ENCODE data around the gene PHACTR4.
"Not testable (repeated sequence)": the region's sequence is repeated elsewhere in the genome, so short reads cannot be mapped to it uniquely, and the experiment has no call there.

PHACTR4 gene

DNA sequence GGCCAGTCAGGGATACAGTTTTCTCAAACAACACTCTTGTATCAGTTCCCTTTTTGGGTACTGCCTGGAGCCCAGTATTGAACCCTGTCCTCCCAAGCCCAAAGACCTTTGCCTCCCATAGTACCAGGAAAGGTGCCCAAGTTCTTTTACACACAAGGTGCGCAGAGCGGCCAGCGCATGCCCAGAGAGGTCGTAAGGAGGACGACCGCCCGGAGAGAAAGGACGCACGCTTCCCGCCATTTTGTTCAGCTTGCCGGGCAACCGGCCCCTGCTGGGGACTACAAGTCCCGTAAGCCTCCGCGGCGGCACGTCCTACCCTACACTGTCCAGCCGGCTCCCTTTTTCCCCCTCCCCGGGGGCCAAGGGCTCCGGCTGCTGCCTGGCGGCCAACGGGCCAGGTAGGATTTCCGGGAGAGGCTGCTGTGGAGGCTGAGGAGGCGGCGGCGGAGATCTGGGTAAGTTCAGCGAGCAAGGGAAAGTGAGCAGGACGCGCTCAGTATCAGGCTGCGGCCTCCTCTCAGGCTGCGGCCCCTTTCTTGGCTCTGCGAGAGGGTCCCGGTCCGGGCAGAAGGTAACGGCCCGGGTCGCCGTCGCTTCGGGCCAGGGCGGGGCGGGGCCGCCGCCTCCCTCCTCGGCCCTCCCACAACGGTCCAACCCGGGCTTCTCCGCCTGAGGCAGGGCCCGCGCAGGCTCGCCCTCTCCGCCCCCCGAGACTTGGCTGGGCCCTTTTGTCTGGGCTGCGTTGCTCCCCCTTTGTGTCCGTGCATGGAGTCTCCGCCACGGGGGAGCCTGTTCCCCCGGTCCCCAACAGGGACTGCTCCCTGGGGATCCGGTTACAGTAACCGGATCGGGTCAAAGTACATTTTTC is at the start of gene PHACTR4:
TSS of gene PHACTR4 (plus strand) at position 370 of the 868 bp plus-strand sequence. CDS start 37,708 bp downstream, outside the sequence.
- FAIRE-seq = peak; percentile 60
- DNase-seq (ENCODE audit: insufficient read length, low spot score) = peak; percentile 94

GRCh38 chr1:28322194-28322593 is 47.3 kb upstream of the PHACTR4 start:
- DNase-seq (ENCODE audit: insufficient read length, low spot score) = no peak
- FAIRE-seq = no peak

- DNase-seq (ENCODE audit: insufficient read length, low spot score) = no peak
- no peak for FAIRE-seq
These were observed 45.8 kb upstream of the PHACTR4 start for GRCh38 chr1:28323720-28324119.

DNA sequence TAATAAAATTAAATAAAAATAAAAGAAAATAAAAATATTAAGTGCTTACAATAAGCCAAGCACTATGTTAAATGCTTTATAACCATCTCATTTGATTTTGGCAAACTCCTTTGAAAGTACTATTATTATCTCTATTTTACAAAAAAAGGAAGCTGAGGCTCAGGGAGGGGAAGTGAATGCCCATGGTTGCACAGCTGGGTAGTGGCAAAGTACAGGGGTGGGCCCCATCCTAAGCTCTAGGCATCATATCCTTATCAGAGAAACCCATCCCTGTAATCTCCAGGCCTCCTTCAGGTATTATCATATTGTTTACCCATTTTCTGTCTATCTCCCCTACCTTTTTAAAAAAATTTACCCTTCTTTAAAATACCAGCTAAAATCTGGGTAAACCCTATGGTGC is 43.0 kb upstream of the PHACTR4 start:
- DNase-seq (ENCODE audit: insufficient read length, low spot score) (no peak), FAIRE-seq (no peak)

- no peak for DNase-seq (ENCODE audit: insufficient read length, low spot score)
- no peak for FAIRE-seq
These were observed 42.6 kb upstream of the PHACTR4 start for GRCh38 chr1:28326984-28327383.

DNA sequence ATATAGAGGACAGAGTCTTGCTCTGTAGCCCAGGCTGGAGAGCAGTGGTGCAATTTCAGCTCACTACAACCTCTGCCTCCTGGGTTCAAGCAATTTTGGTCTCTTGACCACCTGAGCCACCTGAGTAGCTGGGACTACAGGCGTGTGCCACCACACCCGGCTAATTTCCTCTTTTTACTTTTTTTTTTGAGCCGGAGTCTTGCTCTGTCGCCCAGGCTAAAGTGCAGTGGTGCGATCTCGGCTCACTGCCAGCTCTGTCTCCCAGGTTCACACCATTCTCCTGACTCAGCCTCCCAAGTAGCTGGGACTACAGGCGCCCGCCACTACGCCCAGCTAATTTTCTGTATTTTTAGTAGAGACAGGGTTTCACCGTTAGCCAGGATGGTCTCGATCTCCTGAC is 42.1 kb upstream of the PHACTR4 start:
- not testable (repeated sequence) for FAIRE-seq; DNase-seq (ENCODE audit: insufficient read length, low spot score)

DNA sequence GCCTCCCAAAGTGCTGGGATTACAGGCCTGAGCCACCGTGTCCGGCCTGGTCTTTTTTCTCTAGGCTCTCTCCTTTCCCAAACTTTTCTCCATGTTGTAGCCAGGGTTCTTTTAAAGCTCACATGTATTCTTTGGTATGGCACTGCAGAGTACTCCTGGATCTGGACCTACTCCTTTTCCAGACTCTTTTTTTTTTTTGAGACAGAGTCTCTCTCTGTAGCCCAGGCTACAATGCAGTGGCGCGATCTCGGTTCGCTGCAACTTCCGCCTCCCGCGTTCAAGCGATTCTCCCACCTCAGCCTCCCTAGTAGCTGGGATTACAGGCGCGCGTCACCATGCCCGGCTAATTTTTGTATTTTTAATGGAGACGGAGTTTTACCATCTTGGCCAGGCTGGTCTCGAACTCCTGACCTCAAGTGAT is 41.3 kb upstream of the PHACTR4 start:
- no peak for DNase-seq (ENCODE audit: insufficient read length, low spot score)
- FAIRE-seq = no peak

DNA sequence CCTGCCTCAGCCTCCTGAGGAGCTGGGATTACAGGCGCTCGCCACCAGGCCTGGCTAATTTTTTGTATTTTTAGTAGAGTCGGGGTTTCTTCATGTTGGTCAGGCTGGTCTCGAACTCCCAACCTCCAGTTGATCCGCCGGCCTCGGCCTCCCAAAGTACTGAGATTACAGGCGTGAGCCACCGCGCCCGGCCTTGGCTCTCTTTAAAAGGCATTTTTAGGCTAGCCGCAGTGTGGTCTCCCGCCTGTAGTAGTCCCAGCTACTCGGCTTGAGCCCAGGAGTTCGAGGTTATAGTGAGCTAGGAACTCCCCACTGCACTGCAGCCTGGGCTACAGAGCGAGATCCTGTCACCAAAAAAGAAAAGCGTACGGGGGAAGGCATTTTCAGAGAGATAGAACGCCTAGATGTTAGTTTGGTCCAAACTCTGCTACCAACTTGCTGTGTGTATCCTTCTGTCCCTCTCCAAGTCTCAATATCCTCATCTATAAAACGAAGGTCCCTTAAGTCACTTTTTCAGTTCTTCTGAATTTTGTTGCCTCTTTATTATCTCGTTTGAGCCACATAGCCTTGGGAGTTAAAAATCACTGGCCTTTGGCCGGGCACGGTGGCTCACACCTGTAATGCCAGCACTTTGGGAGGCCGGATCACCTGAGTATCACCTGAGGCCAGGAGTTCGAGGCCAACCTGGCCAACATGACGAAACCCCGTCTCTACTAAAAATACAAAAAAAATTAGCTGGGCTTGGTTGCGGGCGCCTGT is 40.0 kb upstream of the PHACTR4 start:
- DNase-seq (ENCODE audit: insufficient read length, low spot score) (no peak), FAIRE-seq (no peak)

- DNase-seq (ENCODE audit: insufficient read length, low spot score) (no peak), FAIRE-seq (no peak)
These were observed 30.6 kb upstream of the PHACTR4 start for GRCh38 chr1:28338897-28339296.

GRCh38 chr1:28339551-28339950 is 30.0 kb upstream of the PHACTR4 start:
- DNase-seq (ENCODE audit: insufficient read length, low spot score) = no peak
- no peak for FAIRE-seq

DNA sequence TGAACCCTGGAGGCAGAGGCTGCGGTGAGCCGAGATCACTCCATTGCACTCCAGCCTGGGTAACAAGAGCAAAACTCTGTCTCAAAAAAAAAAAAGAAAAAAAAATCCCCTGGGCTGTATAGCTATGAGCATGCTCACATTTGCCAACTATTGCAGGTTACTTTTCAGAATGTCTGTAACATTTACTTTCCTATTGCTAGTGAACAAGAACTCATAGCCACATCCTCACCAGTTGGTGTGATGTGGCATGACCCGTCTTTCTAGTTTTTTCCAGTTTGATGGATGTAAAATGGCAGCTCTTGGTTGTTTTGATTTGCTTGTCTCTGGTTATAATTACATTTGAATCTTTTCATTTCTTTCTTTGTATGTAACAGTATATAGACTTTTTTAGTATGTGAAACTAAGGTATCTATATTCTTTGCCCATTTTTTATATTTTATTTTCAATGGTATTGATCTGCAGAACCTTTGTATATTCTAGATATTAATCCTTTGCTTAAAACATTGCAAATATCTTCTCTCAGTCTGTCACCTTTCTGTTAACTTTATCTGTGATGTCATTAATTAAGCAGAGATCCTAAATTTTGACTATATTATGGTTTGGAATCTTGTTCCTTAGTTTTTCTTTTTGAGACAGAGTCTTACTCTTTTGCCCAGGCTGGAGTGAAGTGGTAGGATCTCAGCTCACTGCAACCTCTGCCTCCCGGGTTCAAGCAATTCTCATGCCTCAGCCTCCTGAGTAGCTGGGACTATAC is 29.1 kb upstream of the PHACTR4 start:
- FAIRE-seq (no peak), DNase-seq (ENCODE audit: insufficient read length, low spot score) (no peak)

DNA sequence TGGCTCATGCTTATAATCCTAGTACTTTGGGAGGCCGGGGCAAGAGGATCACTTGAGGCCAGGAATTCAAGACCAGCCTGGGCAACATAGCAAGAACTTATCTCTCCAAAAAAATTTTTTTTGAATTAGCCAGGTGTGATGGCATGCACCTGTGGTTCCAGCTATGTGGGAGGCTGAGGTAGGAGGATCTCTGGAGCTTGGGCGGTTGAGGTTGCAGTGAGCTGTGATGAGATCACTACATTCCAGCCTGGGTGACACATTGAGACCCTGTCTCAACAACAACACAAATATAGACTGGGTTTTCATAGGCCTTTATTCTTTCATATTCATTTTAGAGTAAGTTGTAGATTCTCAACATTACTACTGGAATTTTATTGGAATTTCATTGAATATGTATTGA is 27.9 kb upstream of the PHACTR4 start:
- FAIRE-seq (no peak), DNase-seq (ENCODE audit: insufficient read length, low spot score) (no peak)

DNA sequence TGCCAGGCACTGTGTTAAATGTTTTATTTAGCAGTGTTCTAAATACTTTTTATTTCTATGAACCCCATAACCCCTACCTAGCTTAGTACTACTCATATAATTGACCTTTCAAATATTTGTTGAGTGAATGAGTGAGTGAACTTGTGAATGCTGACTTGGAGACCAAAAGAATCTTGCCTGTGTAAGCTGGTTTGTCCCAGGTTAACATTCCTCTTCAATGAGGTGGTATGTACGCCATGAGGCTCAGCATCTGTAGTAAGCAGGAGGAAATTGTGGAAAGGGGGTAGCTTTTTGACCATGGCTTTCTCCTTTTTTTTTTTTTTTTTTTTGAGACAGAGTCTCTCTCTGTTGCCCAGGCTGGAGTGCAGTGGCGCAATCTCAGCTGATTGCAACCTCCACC is 26.1 kb upstream of the PHACTR4 start:
- no peak for FAIRE-seq

GRCh38 chr1:28353248-28353810 is 16.2 kb upstream of the PHACTR4 start:
- FAIRE-seq; DNase-seq (ENCODE audit: insufficient read length, low spot score): not testable (repeated sequence)

More for the DNA sequence above, 26.1 kb upstream of the PHACTR4 start:
- DNase-seq (ENCODE audit: insufficient read length, low spot score) = no peak

GRCh38 chr1:28354121-28354520 is 15.4 kb upstream of the PHACTR4 start:
- FAIRE-seq (no peak), DNase-seq (ENCODE audit: insufficient read length, low spot score) (peak; percentile 33)

DNA sequence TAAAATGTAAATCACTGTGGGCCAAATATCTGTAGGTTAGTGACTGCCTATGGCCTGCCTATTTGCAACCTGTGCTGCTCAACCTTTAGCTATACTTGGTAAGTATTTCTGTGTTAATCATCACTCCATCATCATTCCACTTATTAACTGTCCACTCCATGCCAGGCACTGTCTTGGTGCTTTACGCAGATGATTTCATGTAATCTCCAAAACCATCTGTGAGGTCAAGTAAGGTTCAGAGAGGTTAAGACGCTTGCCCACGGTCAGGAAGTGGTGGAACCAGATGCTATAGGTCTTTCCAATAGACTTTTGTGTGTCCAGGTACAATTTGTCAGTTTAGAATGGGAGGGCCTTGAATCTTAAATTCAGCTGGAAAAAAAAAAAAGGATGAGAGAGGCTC is 10.8 kb upstream of the PHACTR4 start:
- FAIRE-seq = no peak

DNA sequence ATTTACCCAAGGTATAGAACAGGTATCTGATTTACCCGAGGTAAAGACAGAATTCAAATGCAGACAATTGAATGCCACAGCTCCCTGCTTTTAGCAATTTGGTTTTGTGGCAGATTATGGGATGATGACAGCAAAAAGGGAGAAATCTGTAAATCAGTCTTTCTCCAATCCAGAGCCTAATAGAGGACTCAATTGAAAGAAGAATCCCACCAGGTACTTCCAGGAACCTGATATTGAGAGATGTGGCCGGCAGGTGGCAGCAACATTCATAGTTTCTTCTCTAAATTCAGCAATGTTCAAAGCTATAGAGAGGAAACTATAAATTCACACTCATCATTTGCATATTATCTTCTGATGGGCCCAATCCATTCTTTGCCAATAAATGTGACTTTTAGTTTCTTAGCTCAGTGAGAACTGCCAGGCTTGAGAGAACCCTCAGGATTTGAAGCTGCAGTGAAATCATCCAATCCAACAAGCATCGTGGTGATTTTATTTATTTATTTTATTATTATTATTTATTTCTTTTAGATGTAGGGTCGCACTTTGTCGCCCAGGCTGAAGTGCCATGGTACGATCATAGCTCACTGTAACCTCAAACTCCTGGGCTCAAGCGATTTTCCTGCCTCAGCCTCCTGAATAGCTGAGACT is 9.8 kb upstream of the PHACTR4 start:
- FAIRE-seq (no peak), DNase-seq (ENCODE audit: insufficient read length, low spot score) (peak; percentile 53)

More for the DNA sequence above, 10.8 kb upstream of the PHACTR4 start:
- DNase-seq (ENCODE audit: insufficient read length, low spot score) = no peak

GRCh38 chr1:28364888-28365287 is 4.7 kb upstream of the PHACTR4 start:
- DNase-seq (ENCODE audit: insufficient read length, low spot score) = no peak
- no peak for FAIRE-seq

- no peak for FAIRE-seq
These were observed 3.7 kb upstream of the PHACTR4 start for GRCh38 chr1:28365864-28366263.

DNA sequence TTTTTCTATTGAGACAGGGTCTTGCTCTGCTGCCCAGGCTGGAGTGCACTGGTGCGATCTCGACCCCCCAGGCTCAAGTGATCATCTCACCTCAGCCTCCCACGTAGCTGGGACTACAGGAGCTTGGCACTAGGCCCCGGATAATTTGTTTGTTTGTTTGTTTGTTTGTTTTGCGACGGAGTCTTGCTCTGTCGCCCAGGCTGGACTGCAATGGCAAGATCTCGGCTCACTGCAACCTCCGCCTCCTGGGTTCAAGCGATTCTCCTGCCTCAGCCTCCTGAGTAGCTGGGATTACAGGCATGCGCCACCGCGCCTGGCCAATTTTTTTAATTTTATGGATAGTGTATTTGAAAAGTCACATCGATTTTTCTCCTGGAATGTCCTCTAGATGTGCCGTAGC is 932 bp upstream of the PHACTR4 start:
- not testable (repeated sequence) for FAIRE-seq; DNase-seq (ENCODE audit: insufficient read length, low spot score)

More at GRCh38 chr1:28365864-28366263, 3.7 kb upstream of the PHACTR4 start:
- DNase-seq (ENCODE audit: insufficient read length, low spot score) = no peak
